Prostate gland (tissue), 2 donors: ENCODE measurements around the gene TREM2.

Experiments used
- CTCF ChIP-seq, 4 experiments: fragments of 200-600 bp in 2 of 4; fragments of 450-650 bp in 2 of 4; sonication (generic) in 2 of 4; IDR thresholded peaks; 1 replicate in 3 of 4; 2 replicates in 1 of 4; pipeline ENCODE4 v1.5.1; 2016 to 2019; ENCODE audit warnings: antibody characterized with exemption in 4 of 4, mild to moderate bottlenecking in 2 of 4, moderate library complexity in 2 of 4
- POLR2AphosphoS5 ChIP-seq: sonication (generic); formaldehyde crosslinking; IDR thresholded peaks from one replicate; pipeline ENCODE4 v1.6.1; 2017; ENCODE audit warnings: antibody characterized with exemption

GRCh38 chr6:41111017-41111416 is 51.9 kb downstream of the TREM2 start:
- no peak for TF ChIP-seq CTCF (IDR thresholded peaks at IDR 0.05)
- peak; percentile 20 for TF ChIP-seq POLR2AphosphoS5
